ENCODE results near the gene GOLGA5. TPM values are rescaled to one million over a fixed set of nuclear protein-coding genes. Genes with fewer than 3 reads are reported as not detected.

The GOLGA5 gene
- total RNA-seq, 1 donor from 2014 or later = 26.6 TPM

- no peak overlapping the region for H3K27ac ChIP-seq (ENCODE audit: low read depth, low read length)
- H3K9ac ChIP-seq (ENCODE audit: low read depth in 1 of 3, low read length in 3 of 3) = no peak overlapping the region
- no peak overlapping the region for H3K4me3 ChIP-seq (ENCODE audit: low read length in 3 of 3)
- no peaks in the 10 kb centered on the region for H3K27me3 ChIP-seq (ENCODE audit: control insufficient read depth in 3 of 3, insufficient read depth in 3 of 3, low read length in 3 of 3)
- no peaks in the 10 kb centered on the region for H3K36me3 ChIP-seq (ENCODE audit: control insufficient read depth in 3 of 3, insufficient read depth in 3 of 3, low read length in 3 of 3)
- no peaks in the 10 kb centered on the region for H3K4me1 ChIP-seq (ENCODE audit: control insufficient read depth in 3 of 3, insufficient read depth in 3 of 3, low read length in 3 of 3)
- peaks cover 0 to 8% (median 2%) of the 10 kb centered on the region in 3 donors for H3K9me3 ChIP-seq (ENCODE audit: control insufficient read depth in 3 of 3, low read length in 3 of 3)
These were observed 73.1 kb downstream of the GOLGA5 start for GRCh38 chr14:92866901-92867865.

- no peak overlapping the region for H3K9ac ChIP-seq (ENCODE audit: low read depth in 1 of 3, low read length in 3 of 3)
- no peaks in the 10 kb centered on the region for H3K9me3 ChIP-seq (ENCODE audit: control insufficient read depth in 3 of 3, low read length in 3 of 3)
- H3K27me3 ChIP-seq (ENCODE audit: control insufficient read depth in 3 of 3, insufficient read depth in 3 of 3, low read length in 3 of 3) = peaks cover 6 to 16% (median 8%) of the 10 kb centered on the region in 3 donors
- peaks cover 0 to 4% (median 0%) of the 10 kb centered on the region in 3 donors for H3K4me1 ChIP-seq (ENCODE audit: control insufficient read depth in 3 of 3, insufficient read depth in 3 of 3, low read length in 3 of 3)
- no peak overlapping the region for H3K4me3 ChIP-seq (ENCODE audit: low read length in 3 of 3)
- no peaks in the 10 kb centered on the region for H3K36me3 ChIP-seq (ENCODE audit: control insufficient read depth in 3 of 3, insufficient read depth in 3 of 3, low read length in 3 of 3)
- H3K27ac ChIP-seq (ENCODE audit: low read depth, low read length) = no peak overlapping the region
These were observed 81.0 kb downstream of the GOLGA5 start for GRCh38 chr14:92874962-92875661.

- peaks cover 0 to 4% (median 0%) of the 10 kb centered on the region in 3 donors for H3K4me1 ChIP-seq (ENCODE audit: control insufficient read depth in 3 of 3, insufficient read depth in 3 of 3, low read length in 3 of 3)
- no peaks in the 10 kb centered on the region for H3K36me3 ChIP-seq (ENCODE audit: control insufficient read depth in 3 of 3, insufficient read depth in 3 of 3, low read length in 3 of 3)
- H3K27me3 ChIP-seq (ENCODE audit: control insufficient read depth in 3 of 3, insufficient read depth in 3 of 3, low read length in 3 of 3) = peaks cover 11 to 30% (median 21%) of the 10 kb centered on the region in 3 donors
- no peak overlapping the region for H3K9ac ChIP-seq (ENCODE audit: low read depth in 1 of 3, low read length in 3 of 3)
- H3K4me3 ChIP-seq (ENCODE audit: low read length in 3 of 3) = no peak overlapping the region
- no peak overlapping the region for H3K27ac ChIP-seq (ENCODE audit: low read depth, low read length)
- H3K9me3 ChIP-seq (ENCODE audit: control insufficient read depth in 3 of 3, low read length in 3 of 3) = no peaks in the 10 kb centered on the region
These were observed 83.8 kb downstream of the GOLGA5 start for GRCh38 chr14:92877757-92878431.

GRCh38 chr14:92880351-92880750 is 86.2 kb downstream of the GOLGA5 start:
- Histone ChIP-seq H3K4me1 (ENCODE audit: control insufficient read depth in 3 of 3, insufficient read depth in 3 of 3, low read length in 3 of 3) (peaks cover 0 to 4% (median 0%) of the 10 kb centered on the region in 3 donors), H3K27ac (ENCODE audit: low read depth, low read length) (no peak overlapping the region), H3K36me3 (ENCODE audit: control insufficient read depth in 3 of 3, insufficient read depth in 3 of 3, low read length in 3 of 3) (no peaks in the 10 kb centered on the region), H3K9me3 (ENCODE audit: control insufficient read depth in 3 of 3, low read length in 3 of 3) (no peaks in the 10 kb centered on the region), H3K27me3 (ENCODE audit: control insufficient read depth in 3 of 3, insufficient read depth in 3 of 3, low read length in 3 of 3) (peaks cover 11 to 26% (median 21%) of the 10 kb centered on the region in 3 donors), H3K4me3 (ENCODE audit: low read length in 3 of 3) (no peak overlapping the region), H3K9ac (ENCODE audit: low read depth in 1 of 3, low read length in 3 of 3) (no peak overlapping the region)

- Histone ChIP-seq H3K9me3 (ENCODE audit: control insufficient read depth in 3 of 3, low read length in 3 of 3) (no peaks in the 10 kb centered on the region), H3K36me3 (ENCODE audit: control insufficient read depth in 3 of 3, insufficient read depth in 3 of 3, low read length in 3 of 3) (no peaks in the 10 kb centered on the region), H3K27ac (ENCODE audit: low read depth, low read length) (no peak overlapping the region), H3K27me3 (ENCODE audit: control insufficient read depth in 3 of 3, insufficient read depth in 3 of 3, low read length in 3 of 3) (peaks cover 11 to 30% (median 21%) of the 10 kb centered on the region in 3 donors), H3K4me3 (ENCODE audit: low read length in 3 of 3) (no peak overlapping the region), H3K4me1 (ENCODE audit: control insufficient read depth in 3 of 3, insufficient read depth in 3 of 3, low read length in 3 of 3) (peaks cover 0 to 4% (median 0%) of the 10 kb centered on the region in 3 donors), H3K9ac (ENCODE audit: low read depth in 1 of 3, low read length in 3 of 3) (no peak overlapping the region)
These were observed 86.7 kb downstream of the GOLGA5 start for GRCh38 chr14:92880851-92881250.

GRCh38 chr14:92883066-92883465 is 89.0 kb downstream of the GOLGA5 start:
- Histone ChIP-seq H3K4me1 (ENCODE audit: control insufficient read depth in 3 of 3, insufficient read depth in 3 of 3, low read length in 3 of 3) (peaks cover 0 to 1% (median 0%) of the 10 kb centered on the region in 3 donors), H3K27ac (ENCODE audit: low read depth, low read length) (no peak overlapping the region), H3K9ac (ENCODE audit: low read depth in 1 of 3, low read length in 3 of 3) (no peak overlapping the region), H3K4me3 (ENCODE audit: low read length in 3 of 3) (no peak overlapping the region), H3K36me3 (ENCODE audit: control insufficient read depth in 3 of 3, insufficient read depth in 3 of 3, low read length in 3 of 3) (no peaks in the 10 kb centered on the region), H3K9me3 (ENCODE audit: control insufficient read depth in 3 of 3, low read length in 3 of 3) (no peaks in the 10 kb centered on the region), H3K27me3 (ENCODE audit: control insufficient read depth in 3 of 3, insufficient read depth in 3 of 3, low read length in 3 of 3) (peaks cover 11 to 38% (median 15%) of the 10 kb centered on the region in 3 donors)

DNA sequence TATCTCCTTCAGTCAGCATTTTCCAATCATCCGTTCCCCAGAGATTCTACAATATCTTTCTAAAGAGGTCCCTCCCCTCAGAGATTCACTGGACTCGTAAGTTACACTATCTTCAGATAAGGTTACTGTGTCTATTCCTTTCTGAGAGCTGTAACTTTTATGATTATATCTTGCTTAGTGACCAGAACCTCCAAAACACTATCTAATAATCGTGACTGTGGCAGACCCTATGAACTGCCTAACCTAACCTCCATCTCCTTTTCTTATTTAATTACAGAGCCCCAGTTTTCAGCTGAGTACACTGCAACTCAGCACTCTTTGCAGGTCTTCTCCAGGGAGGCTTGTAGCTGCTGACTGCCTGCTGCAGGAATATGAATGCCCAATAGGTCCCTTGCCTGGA is 90.3 kb downstream of the GOLGA5 start:
- Histone ChIP-seq H3K4me1 (ENCODE audit: control insufficient read depth in 3 of 3, insufficient read depth in 3 of 3, low read length in 3 of 3) (no peaks in the 10 kb centered on the region), H3K9ac (ENCODE audit: low read depth in 1 of 3, low read length in 3 of 3) (no peak overlapping the region), H3K27me3 (ENCODE audit: control insufficient read depth in 3 of 3, insufficient read depth in 3 of 3, low read length in 3 of 3) (peaks cover 9 to 35% (median 15%) of the 10 kb centered on the region in 3 donors), H3K4me3 (ENCODE audit: low read length in 3 of 3) (no peak overlapping the region), H3K27ac (ENCODE audit: low read depth, low read length) (no peak overlapping the region), H3K9me3 (ENCODE audit: control insufficient read depth in 3 of 3, low read length in 3 of 3) (no peaks in the 10 kb centered on the region), H3K36me3 (ENCODE audit: control insufficient read depth in 3 of 3, insufficient read depth in 3 of 3, low read length in 3 of 3) (no peaks in the 10 kb centered on the region)

DNA sequence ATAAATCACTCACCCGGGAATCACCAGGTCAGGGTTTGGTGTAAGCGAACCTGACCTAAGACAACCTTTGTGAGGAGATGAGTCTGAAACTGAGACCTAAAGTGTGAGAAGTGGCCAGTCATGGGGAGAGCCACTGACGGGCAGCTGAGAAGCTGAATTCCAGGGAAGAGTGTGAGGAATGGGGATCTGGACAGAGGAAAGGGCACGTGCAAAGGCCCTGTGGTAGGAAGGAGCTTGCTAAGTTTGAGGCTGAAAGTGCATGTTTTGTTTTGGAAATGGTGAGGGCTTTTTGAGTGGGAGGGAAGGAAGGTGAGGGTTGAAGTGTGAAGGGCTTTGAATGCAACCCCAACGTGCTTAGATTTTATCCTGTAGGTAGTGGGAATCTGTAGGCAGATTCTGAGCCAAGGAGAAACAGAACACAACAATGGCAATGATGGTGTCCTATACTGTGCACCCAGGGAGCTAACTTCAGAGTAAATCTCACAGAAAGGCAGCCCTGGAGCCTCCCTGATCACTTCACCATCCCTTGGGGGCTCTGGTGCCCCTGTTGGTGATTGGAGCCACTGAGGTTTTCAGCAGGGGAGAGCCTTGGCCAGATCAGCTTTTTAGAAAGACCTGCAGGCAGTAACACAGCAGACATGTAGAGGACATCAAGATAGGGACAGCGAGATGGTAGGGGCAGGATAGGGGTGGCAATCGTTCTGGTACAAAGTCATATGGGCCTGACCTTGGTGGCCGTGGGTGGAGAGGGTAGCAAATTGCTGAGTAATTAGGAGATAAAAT is 91.4 kb downstream of the GOLGA5 start:
- H3K27me3 ChIP-seq (ENCODE audit: control insufficient read depth in 3 of 3, insufficient read depth in 3 of 3, low read length in 3 of 3) = peaks cover under 1 to 28% (median 12%) of the 10 kb centered on the region in 3 donors

DNA sequence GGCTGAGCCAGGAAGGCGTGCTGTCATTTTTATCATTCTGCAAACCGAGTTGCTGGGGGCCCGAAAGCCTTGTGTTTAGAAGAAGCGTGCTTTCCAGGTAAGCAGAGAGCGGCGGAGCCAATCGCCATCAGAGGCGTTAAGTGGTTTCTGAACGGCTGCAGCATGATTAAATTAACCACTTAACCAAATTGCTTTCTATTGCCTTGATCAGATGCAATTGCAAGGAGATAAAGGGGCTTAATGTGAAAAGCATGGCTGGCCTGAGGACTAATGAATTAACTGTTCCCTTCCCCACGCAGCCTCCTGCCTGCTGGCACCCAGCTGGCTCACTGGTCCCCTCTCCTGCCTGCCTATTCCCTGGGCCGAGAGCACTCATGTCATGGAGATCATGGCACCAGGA is 92.2 kb downstream of the GOLGA5 start:
- H3K4me3 ChIP-seq (ENCODE audit: low read length in 3 of 3) = no peak overlapping the region
- H3K4me1 ChIP-seq (ENCODE audit: control insufficient read depth in 3 of 3, insufficient read depth in 3 of 3, low read length in 3 of 3) = peaks cover 0 to under 1% (median 0%) of the 10 kb centered on the region in 3 donors
- no peak overlapping the region for H3K27ac ChIP-seq (ENCODE audit: low read depth, low read length)
- no peaks in the 10 kb centered on the region for H3K36me3 ChIP-seq (ENCODE audit: control insufficient read depth in 3 of 3, insufficient read depth in 3 of 3, low read length in 3 of 3)
- no peak overlapping the region for H3K9ac ChIP-seq (ENCODE audit: low read depth in 1 of 3, low read length in 3 of 3)
- peaks cover 0 to 22% (median 3%) of the 10 kb centered on the region in 3 donors for H3K27me3 ChIP-seq (ENCODE audit: control insufficient read depth in 3 of 3, insufficient read depth in 3 of 3, low read length in 3 of 3)
- peaks cover 0 to 3% (median 0%) of the 10 kb centered on the region in 3 donors for H3K9me3 ChIP-seq (ENCODE audit: control insufficient read depth in 3 of 3, low read length in 3 of 3)

More for the DNA sequence above, 91.4 kb downstream of the GOLGA5 start:
- peaks cover 0 to 3% (median 0%) of the 10 kb centered on the region in 3 donors for H3K9me3 ChIP-seq (ENCODE audit: control insufficient read depth in 3 of 3, low read length in 3 of 3)
- H3K4me3 ChIP-seq (ENCODE audit: low read length in 3 of 3) = no peak overlapping the region
- H3K36me3 ChIP-seq (ENCODE audit: control insufficient read depth in 3 of 3, insufficient read depth in 3 of 3, low read length in 3 of 3) = no peaks in the 10 kb centered on the region
- no peaks in the 10 kb centered on the region for H3K4me1 ChIP-seq (ENCODE audit: control insufficient read depth in 3 of 3, insufficient read depth in 3 of 3, low read length in 3 of 3)
- H3K9ac ChIP-seq (ENCODE audit: low read depth in 1 of 3, low read length in 3 of 3) = no peak overlapping the region
- no peak overlapping the region for H3K27ac ChIP-seq (ENCODE audit: low read depth, low read length)

Data from skeletal muscle tissue (tissue), 4 donors.